Mammary epithelial cell (primary cell): ENCODE results near the gene LRMDA.

Experiments
- EZH2 ChIP-seq: IDR thresholded peaks from 2 replicates; pipeline ENCODE4 v1.6.1; 2012; ENCODE audit warnings: low read length, inconsistent platforms, borderline replicate concordance
- TF ChIP-seq, protein P1 (sequence below), 2 donors: IDR thresholded peaks in 1 of 2; conservative IDR thresholded peaks in 1 of 2; 2 replicates each; pipeline ENCODE4 v1.5.1; 2011 to 2012; ENCODE audit warnings: inconsistent platforms in 2 of 2, low read length in 2 of 2, mild to moderate bottlenecking in 2 of 2, control low read depth in 1 of 2, low read depth in 1 of 2; ENCODE audit not compliant: insufficient read depth in 1 of 2; ENCODE audit errors: extremely low read depth in 1 of 2

DNA sequence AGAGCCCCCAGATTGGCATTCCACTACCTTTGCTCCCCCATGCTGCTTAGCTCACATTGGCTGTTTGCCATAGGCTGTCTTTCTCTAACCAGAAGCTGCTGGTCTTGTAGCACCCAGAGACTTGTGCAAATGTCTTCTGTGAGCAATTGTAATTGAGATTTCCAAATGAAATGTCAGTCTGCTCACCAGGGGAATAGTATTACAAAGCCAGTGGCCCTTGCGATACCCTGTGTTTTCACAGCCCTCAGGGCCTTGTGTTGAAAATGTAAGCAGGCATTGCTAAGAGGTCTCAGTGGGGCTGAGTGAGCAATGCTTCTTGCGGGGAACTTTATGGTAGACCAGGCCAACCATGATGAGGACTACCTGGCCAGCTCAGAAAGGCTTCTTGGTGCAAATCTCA is 746.5 kb downstream of the LRMDA start:
- TF ChIP-seq EZH2: no peak
- TF ChIP-seq, protein P1, sequence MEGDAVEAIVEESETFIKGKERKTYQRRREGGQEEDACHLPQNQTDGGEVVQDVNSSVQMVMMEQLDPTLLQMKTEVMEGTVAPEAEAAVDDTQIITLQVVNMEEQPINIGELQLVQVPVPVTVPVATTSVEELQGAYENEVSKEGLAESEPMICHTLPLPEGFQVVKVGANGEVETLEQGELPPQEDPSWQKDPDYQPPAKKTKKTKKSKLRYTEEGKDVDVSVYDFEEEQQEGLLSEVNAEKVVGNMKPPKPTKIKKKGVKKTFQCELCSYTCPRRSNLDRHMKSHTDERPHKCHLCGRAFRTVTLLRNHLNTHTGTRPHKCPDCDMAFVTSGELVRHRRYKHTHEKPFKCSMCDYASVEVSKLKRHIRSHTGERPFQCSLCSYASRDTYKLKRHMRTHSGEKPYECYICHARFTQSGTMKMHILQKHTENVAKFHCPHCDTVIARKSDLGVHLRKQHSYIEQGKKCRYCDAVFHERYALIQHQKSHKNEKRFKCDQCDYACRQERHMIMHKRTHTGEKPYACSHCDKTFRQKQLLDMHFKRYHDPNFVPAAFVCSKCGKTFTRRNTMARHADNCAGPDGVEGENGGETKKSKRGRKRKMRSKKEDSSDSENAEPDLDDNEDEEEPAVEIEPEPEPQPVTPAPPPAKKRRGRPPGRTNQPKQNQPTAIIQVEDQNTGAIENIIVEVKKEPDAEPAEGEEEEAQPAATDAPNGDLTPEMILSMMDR (conservative IDR thresholded peaks at IDR 0.05 in 1 of 2, IDR thresholded peaks at IDR 0.05 in 1 of 2; ENCODE audit: extremely low read depth in 1 of 2, insufficient read depth in 1 of 2, low read depth in 1 of 2, low read length in 2 of 2): no peak
